Measurements from ENCODE around the gene RNF5.
A peak's percentile ranks its signal among the peaks of the same experiment; 100 is the strongest.

RNF5 gene

GRCh38 chr6:32152769-32153563 is 25.2 kb upstream of the RNF5 start:
- DNase-seq (ENCODE audit: extremely low read depth, low read depth): no peak
- TF ChIP-seq CTCF (IDR thresholded peaks at IDR 0.05; ENCODE audit: low read depth, low read length): no peak

GRCh38 chr6:32153564-32154513 is 24.4 kb upstream of the RNF5 start, which contains the start of gene PPT2:
Gene PPT2 (plus strand): TSS chr6:32154141. CDS start chr6:32154595, 454 bp downstream.
- TF ChIP-seq CTCF (IDR thresholded peaks at IDR 0.05; ENCODE audit: low read depth, low read length): peak; percentile 22
- DNase-seq (ENCODE audit: extremely low read depth, low read depth): peak; percentile 80

GRCh38 chr6:32154514-32155161 is 23.6 kb upstream of the RNF5 start:
- peak; percentile 61 for TF ChIP-seq CTCF (IDR thresholded peaks at IDR 0.05; ENCODE audit: low read depth, low read length)
- DNase-seq (ENCODE audit: extremely low read depth, low read depth): no peak

GRCh38 chr6:32156891-32157290 is 21.3 kb upstream of the RNF5 start:
- no peak for DNase-seq (ENCODE audit: extremely low read depth, low read depth)
- no peak for TF ChIP-seq CTCF (IDR thresholded peaks at IDR 0.05; ENCODE audit: low read depth, low read length)

GRCh38 chr6:32158052-32158451 is 20.2 kb upstream of the RNF5 start:
- no peak for TF ChIP-seq CTCF (IDR thresholded peaks at IDR 0.05; ENCODE audit: low read depth, low read length)
- no peak for DNase-seq (ENCODE audit: extremely low read depth, low read depth)

GRCh38 chr6:32163559-32164258 is 14.5 kb upstream of the RNF5 start:
- DNase-seq (ENCODE audit: extremely low read depth, low read depth): no peak
- no peak for TF ChIP-seq CTCF (IDR thresholded peaks at IDR 0.05; ENCODE audit: low read depth, low read length)

Measured in AG09319 (cell line).